IPS-18c (cell line): ENCODE data around the gene CSNK1G1.

Experiments used
- H3K4me3 ChIP-seq: 2 replicates; pipeline ENCODE4 v1.7.0; 2013; ENCODE audit warnings: low read depth, mild to moderate bottlenecking, low read length, moderate library complexity; ENCODE audit not compliant: insufficient read depth
- H3K9me3 ChIP-seq: one replicate; pipeline ENCODE4 v1.6.1; 2013; ENCODE audit warnings: mild to moderate bottlenecking, low read length, moderate library complexity; ENCODE audit not compliant: control insufficient read depth, insufficient read depth

CSNK1G1 gene

DNA sequence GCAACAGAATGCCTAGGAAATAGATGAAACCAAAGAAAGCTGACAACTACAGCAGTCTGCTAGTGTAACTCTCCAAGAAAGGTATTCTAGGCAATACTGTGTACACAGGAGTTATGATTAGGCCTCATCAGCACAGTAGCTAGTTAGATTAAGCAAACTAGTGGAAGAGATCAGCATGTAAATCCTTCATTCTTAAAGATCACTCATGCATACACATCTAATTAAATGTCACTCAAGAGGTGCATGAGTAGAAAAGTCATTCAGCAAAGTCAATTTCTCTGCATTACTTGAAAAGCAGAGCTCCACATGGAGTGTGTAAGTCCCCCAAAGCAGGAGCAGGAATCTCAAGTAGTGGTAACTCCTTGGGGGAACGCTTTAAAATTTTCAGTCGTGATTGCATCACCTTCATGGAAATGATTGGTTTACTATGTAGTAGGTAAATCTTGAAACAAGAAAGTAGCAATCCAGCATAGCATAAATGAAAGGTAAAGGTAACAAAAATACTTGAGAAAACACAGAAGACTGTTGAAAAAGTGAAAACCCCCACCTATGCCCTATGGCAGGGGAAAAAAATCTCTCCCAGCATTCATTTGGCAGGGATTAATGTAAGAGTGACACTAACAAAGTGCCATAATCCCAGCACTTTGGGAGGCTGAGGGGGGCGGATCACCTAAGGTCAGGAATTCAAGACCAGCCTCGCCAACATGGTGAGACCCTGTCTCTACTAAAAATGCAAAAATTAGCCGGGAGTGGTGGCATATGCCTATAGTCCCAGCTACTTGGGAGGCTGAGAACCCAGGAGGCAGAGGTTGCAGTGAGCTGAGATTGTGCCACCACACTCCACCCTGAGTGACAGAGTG, 163.8 kb downstream of the CSNK1G1 start:
- Histone ChIP-seq H3K4me3 (no peak overlapping the region), H3K9me3 (no peaks in the 10 kb centered on the region)

GRCh38 chr15:64187396-64188191, 168.4 kb downstream of the CSNK1G1 start:
- no peaks in the 10 kb centered on the region for H3K9me3 ChIP-seq
- no peak overlapping the region for H3K4me3 ChIP-seq

DNA sequence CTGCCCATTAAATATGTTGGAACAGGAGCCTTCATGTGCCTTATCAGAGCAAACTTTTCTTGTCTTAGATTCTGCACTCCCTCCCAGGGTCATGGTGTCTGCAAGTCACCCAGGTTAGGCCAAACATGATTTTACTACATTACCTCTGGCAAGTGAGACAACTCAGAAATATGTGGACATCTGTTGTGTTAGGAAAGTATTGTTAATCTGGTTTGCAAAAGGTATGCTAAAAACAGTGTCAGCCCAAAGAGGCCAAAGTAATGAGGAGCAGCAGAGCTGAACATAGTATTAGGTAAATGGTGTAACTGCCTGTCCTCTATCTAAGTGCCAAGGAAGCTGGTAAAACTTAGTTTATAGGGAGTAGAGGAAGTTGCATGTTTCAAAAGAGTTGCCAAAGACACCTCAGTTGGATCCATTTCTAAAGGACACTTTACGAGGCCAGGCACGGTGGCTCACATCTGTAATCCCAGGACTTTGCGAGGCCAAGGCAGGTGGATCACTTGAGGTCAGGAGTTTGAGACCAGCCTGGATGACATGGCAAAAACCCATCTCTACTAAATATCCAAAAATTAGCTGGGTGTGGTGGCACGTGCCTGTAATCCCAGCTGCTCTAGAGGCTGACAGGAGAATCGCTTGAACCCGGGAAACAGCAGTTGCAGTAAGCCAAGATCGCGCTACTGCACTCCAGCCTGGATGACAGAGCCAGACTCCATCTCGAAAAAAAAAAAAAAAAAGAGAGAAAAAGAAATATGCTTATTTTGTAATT, 170.6 kb downstream of the CSNK1G1 start:
- Histone ChIP-seq H3K4me3 (no peak overlapping the region), H3K9me3 (no peaks in the 10 kb centered on the region)

GRCh38 chr15:64182859-64183370, 173.1 kb downstream of the CSNK1G1 start:
- no peak overlapping the region for H3K4me3 ChIP-seq
- no peaks in the 10 kb centered on the region for H3K9me3 ChIP-seq

GRCh38 chr15:64180235-64180824, 175.6 kb downstream of the CSNK1G1 start:
- Histone ChIP-seq H3K4me3 (no peak overlapping the region), H3K9me3 (no peaks in the 10 kb centered on the region)

DNA sequence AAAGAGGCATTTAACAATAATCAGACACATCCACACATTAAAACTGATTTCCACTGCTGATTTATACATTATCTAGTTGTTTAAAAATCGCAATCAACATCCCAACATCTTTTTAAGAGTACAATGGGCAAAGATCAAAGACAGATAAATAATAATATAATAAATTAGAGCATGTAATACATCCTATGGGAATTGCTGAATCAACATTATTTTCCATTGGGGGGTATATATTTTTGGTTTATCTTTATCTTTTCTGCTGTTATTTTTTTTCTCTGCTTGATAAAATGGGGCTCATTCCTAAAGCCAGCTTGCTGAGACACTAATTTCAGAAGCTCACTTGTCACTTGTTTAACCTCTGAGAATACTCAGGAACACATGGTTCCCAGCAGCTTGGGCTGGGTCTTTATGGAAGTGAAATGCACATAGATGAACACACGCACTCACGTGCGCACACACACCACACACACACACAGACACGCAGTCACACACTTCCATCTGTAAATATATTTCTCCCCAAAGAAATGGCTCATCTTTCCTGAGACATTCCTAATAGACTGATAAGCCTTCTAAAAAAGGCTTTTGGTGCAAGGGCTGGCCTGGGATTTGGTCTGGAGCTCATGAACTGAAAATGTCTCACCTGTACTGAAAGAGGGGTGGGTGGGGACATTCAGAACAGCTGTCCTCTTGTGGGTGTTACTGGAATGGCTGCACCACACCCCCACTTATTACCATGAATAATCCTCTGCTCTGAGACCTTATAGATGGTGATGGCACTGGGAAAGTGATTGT, 189.7 kb downstream of the CSNK1G1 start:
- Histone ChIP-seq H3K9me3 (no peaks in the 10 kb centered on the region), H3K4me3 (no peak overlapping the region)

DNA sequence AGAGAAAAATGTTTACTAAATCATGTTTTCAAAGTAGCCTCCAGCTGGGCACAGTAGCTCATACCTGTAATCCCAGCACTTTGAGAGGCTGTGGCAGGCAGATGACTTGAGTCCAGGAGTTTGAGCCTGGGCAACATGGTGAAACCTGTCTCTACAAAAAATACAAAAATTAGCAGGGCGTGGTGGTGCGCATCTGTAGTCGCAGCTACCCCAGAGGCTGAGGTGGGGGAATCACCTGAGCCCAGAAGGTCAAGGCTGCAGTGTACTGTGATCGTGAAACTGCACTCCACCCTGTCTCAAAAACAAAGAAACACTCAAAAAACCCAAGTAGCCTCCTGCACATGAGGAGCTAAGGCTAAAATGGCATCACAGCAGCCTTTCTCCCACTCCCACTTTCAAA, 191.5 kb downstream of the CSNK1G1 start:
- Histone ChIP-seq H3K9me3 (no peaks in the 10 kb centered on the region), H3K4me3 (no peak overlapping the region)

DNA sequence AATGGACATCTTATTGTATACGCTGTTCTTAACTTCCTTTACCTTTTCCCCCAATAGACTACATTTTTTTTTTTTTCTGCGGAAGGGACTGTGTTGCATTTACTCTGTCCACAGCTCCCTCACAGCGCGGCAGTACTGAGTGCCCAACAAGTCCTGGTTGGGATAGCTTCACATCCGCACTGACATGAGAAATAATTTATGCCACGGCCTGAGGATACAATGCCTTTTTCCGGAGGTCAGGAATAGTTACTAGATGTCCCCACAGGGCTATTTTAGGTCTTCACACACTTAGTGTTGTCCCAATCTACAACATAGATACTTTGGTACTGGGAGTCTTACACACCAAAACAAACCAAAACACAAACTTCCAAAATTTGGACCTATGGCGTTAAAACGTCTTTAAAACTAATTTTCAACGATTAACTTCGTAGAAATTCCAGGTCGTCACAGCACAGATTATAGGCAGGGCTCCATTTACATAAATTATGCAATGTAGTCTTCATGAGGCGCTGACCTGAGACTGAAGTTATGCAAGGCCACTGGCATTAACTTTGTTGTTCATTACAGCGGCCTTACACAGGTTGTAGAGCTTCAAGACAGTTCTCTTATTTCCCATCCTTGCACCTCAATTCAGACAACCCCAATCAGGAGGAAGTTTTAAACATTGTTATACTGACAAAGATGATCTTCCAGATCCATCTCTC, 192.2 kb downstream of the CSNK1G1 start:
- no peaks in the 10 kb centered on the region for H3K9me3 ChIP-seq
- peak overlapping the region; percentile 34; the same call in 1 of the 2 replicates for H3K4me3 ChIP-seq

DNA sequence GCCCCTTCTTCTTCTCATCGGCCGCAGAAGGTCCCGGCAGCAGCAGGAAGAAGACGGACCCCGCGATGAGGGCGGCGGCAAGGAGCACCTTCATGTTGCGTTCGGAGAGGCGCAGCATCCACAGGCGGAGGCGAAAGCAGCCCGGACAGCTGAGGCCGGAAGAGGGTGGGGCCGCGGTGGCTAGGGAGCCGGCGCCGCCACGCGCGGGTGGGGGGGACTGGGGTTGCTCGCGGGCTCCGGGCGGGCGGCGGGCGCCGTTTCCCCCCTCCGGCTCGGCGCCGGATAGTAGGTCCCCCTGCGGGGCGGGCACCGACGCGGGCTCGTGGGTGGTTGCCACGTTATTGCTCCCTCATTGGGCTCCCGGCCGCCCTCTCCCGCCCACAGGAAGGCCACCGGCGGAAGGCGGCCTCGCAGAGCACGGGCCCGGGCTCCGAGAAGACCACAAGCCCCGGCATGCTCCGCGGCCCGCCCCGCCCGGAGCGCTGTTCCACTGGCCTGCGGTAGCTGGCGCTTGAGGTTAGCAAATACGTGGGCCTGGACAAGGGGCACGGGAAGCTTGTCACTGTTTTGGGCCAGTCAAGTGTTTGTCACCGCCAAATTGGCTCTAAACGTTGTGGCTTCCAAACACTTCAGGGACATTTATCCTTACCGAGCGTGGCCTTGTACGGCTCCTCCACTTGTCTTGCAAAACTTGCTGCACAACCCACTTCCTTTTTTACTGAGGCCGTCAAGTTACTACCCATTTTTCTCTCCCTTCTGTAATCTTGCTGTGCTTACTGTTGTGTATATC, 192.9 kb downstream of the CSNK1G1 start, which contains the start of gene PPIB:
Gene PPIB, minus strand, starts transcription at position 154 of the 790 bp plus-strand sequence. Its CDS starts 36 bp downstream, at position 118.
- H3K9me3 ChIP-seq = no peaks in the 10 kb centered on the region
- peak within 1 kb of the TSS; percentile 95 for H3K4me3 ChIP-seq

DNA sequence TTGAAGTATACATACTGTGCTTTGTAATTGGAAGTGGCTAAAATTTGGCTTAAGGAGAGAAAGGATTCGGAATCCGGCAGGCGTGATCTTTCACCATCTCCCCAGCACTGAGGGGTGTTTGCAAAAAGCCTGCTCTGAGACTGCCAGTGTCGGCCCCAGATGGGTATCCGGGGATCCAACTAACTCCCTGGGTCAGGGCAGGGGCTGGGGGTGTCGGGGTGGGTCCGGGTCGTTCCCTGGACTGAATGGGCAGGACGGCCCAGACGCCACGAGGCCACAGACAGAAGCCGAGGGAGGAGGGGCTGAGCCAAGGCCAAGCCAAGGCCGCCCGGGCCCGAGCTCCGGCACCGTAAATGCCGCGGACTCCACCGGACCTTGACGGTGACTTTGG, 193.5 kb downstream of the CSNK1G1 start:
- H3K9me3 ChIP-seq = no peaks in the 10 kb centered on the region
- peak overlapping the region; percentile 95 for H3K4me3 ChIP-seq

DNA sequence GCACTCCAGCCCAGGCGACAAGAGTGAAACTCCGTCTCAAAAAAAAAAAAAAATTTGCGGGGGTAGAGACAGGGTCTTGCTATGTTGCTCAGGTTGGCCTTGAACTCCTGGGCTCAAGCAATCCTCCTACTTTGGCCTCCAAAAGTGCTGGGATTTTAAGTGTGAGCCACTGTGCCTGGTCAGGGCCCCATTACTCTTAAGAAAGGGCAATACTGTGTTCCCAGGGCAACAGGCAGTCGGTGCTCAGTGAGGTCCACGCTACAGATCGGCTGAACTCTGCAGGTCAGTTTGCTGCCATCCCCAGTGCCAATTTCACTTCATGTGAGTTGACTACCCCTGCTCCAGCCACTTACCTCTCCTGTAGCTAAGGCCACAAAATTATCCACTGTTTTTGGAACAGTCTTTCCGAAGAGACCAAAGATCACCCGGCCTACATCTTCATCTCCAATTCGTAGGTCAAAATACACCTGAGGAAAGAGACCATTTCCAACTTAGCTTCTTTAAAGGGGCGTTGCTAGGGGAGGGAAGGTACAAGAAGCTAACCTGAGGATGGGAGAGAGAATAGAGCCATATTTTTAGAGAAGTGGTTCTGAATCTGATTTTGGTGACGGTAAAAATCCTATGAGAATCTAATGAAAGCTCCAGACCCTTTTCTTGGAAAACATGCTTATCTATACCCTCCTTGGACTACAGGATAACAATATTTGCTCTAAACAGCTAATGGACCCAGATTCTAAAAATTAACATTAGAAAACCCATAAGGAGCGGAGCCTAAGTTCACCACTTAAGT, 194.1 kb downstream of the CSNK1G1 start:
- peak overlapping the region; percentile 95 for H3K4me3 ChIP-seq
- no peaks in the 10 kb centered on the region for H3K9me3 ChIP-seq

- peaks cover 2% of the 10 kb centered on the region for H3K9me3 ChIP-seq
- no peak overlapping the region for H3K4me3 ChIP-seq
Observed at GRCh38 chr15:64158363-64159134, 197.4 kb downstream of the CSNK1G1 start.

GRCh38 chr15:64157599-64158125, 198.3 kb downstream of the CSNK1G1 start:
- H3K4me3 ChIP-seq = no peak overlapping the region
- peaks cover 2% of the 10 kb centered on the region for H3K9me3 ChIP-seq
